ENCODE measurements around the gene RPS5. TPM values are rescaled to one million over a fixed set of nuclear protein-coding genes. Genes with fewer than 3 reads are reported as not detected.

Gene RPS5
- total and polyA plus RNA-seq, 4 donors: 609 to 1,636 (median 1,064) TPM

- H3K27ac ChIP-seq (ENCODE audit: low read depth in 1 of 2, low read length in 2 of 2): peak overlapping the region in 1 of 2 donors; percentile 91
- intact Hi-C loops (cut with DNase I): loop anchor here in 1 of 2 donors (1.0 to 2.0 kb wide), 2 partner anchors 17 to 53 kb away; partner anchors contain the start of gene ZSCAN22
Observed at GRCh38 chr19:58380037-58380661, 6.9 kb upstream of the RPS5 start.

GRCh38 chr19:58380662-58381459 is 6.2 kb upstream of the RPS5 start, which contains the start of gene ZNF837:
Gene ZNF837, minus strand, starts transcription at chr19:58381030. Its CDS starts 11,698 bp downstream, at chr19:58369332.
- Histone ChIP-seq H3K4me1 (ENCODE audit: control insufficient read depth in 1 of 2, insufficient read depth in 2 of 2, low read length in 2 of 2) (peaks cover 0 to 3% of the 10 kb centered on the region in 2 donors), H3K36me3 (ENCODE audit: control insufficient read depth in 1 of 2, insufficient read depth in 2 of 2, low read length in 1 of 2) (no peaks in the 10 kb centered on the region), H3K9me3 (ENCODE audit: control insufficient read depth, low read length) (no peaks in the 10 kb centered on the region), H3K27me3 (ENCODE audit: control insufficient read depth in 1 of 2, insufficient read depth in 2 of 2, low read length in 1 of 2) (no peaks in the 10 kb centered on the region), H3K27ac (ENCODE audit: low read depth in 1 of 2, low read length in 2 of 2) (peak within 1 kb of the TSS in 1 of 2 donors; percentile 91), H3K4me3 (ENCODE audit: low read length in 2 of 2) (peak within 1 kb of the TSS; percentile 44 to 45)
- DNase-seq (peak; percentile 99 to 100), ATAC-seq (ENCODE audit: low FRiP score) (peak; percentile 98)
- intact Hi-C loops (cut with DNase I): loop anchor here in 1 of 2 donors (1.0 to 2.0 kb wide), 2 partner anchors 18 to 54 kb away; partner anchors contain the start of gene ZSCAN22
- WGBS, 2 donors: 0% methylated on average over 78 to 83 of the region's 83 CpGs

More at GRCh38 chr19:58380037-58380661, 6.9 kb upstream of the RPS5 start:
- 4 to 5% methylated on average over 21 to 24 of the region's 24 CpGs for WGBS, 2 donors
- no peaks in the 10 kb centered on the region for H3K9me3 ChIP-seq (ENCODE audit: control insufficient read depth, low read length)
- peak overlapping the region in 1 of 2 donors; percentile 19 for H3K4me3 ChIP-seq (ENCODE audit: low read length in 2 of 2)
- ATAC-seq (ENCODE audit: low FRiP score) (no peak), DNase-seq (no peak)
- H3K4me1 ChIP-seq (ENCODE audit: control insufficient read depth in 1 of 2, insufficient read depth in 2 of 2, low read length in 2 of 2): peaks cover 0 to 3% of the 10 kb centered on the region in 2 donors
- no peaks in the 10 kb centered on the region for H3K36me3 ChIP-seq (ENCODE audit: control insufficient read depth in 1 of 2, insufficient read depth in 2 of 2, low read length in 1 of 2)
- no peaks in the 10 kb centered on the region for H3K27me3 ChIP-seq (ENCODE audit: control insufficient read depth in 1 of 2, insufficient read depth in 2 of 2, low read length in 1 of 2)

- intact Hi-C loops (cut with DNase I): loop anchor here in 1 of 2 donors (2.0 kb wide), 1 partner anchor 55 kb away; the partner anchor contains the start of gene ZSCAN22
- Histone ChIP-seq H3K9me3 (ENCODE audit: control insufficient read depth, low read length) (no peaks in the 10 kb centered on the region), H3K4me1 (ENCODE audit: control insufficient read depth in 1 of 2, insufficient read depth in 2 of 2, low read length in 2 of 2) (peaks cover 0 to 3% of the 10 kb centered on the region in 2 donors), H3K4me3 (ENCODE audit: low read length in 2 of 2) (peak overlapping the region; percentile 6 to 34), H3K36me3 (ENCODE audit: control insufficient read depth in 1 of 2, insufficient read depth in 2 of 2, low read length in 1 of 2) (no peaks in the 10 kb centered on the region), H3K27ac (ENCODE audit: low read depth in 1 of 2, low read length in 2 of 2) (peak overlapping the region in 1 of 2 donors; percentile 16), H3K27me3 (ENCODE audit: control insufficient read depth in 1 of 2, insufficient read depth in 2 of 2, low read length in 1 of 2) (no peaks in the 10 kb centered on the region)
- no peak for DNase-seq
- WGBS, 2 donors: 31 to 32% methylated on average over 26 of the region's 26 CpGs
- ATAC-seq (ENCODE audit: low FRiP score): no peak
Observed at GRCh38 chr19:58381460-58382212, 5.4 kb upstream of the RPS5 start.

GRCh38 chr19:58382997-58383603 is 4.0 kb upstream of the RPS5 start:
- Histone ChIP-seq H3K9me3 (ENCODE audit: control insufficient read depth, low read length) (no peaks in the 10 kb centered on the region), H3K27me3 (ENCODE audit: control insufficient read depth in 1 of 2, insufficient read depth in 2 of 2, low read length in 1 of 2) (no peaks in the 10 kb centered on the region), H3K4me3 (ENCODE audit: low read length in 2 of 2) (no peak overlapping the region), H3K27ac (ENCODE audit: low read depth in 1 of 2, low read length in 2 of 2) (no peak overlapping the region), H3K36me3 (ENCODE audit: control insufficient read depth in 1 of 2, insufficient read depth in 2 of 2, low read length in 1 of 2) (no peaks in the 10 kb centered on the region), H3K4me1 (ENCODE audit: control insufficient read depth in 1 of 2, insufficient read depth in 2 of 2, low read length in 2 of 2) (peaks cover 0 to 3% of the 10 kb centered on the region in 2 donors)
- ATAC-seq (ENCODE audit: low FRiP score) (no peak), DNase-seq (no peak)
- intact Hi-C loops (cut with DNase I): no loop called here
- WGBS, 2 donors: 92 to 93% methylated on average over 6 of the region's 6 CpGs

- H3K9me3 ChIP-seq (ENCODE audit: control insufficient read depth, low read length): no peaks in the 10 kb centered on the region
- H3K4me1 ChIP-seq (ENCODE audit: control insufficient read depth in 1 of 2, insufficient read depth in 2 of 2, low read length in 2 of 2): peaks cover 0 to 3% of the 10 kb centered on the region in 2 donors
Observed at GRCh38 chr19:58385313-58385890, 1.7 kb upstream of the RPS5 start.

GRCh38 chr19:58385891-58386575 is 1.0 kb upstream of the RPS5 start:
- WGBS, 2 donors: 8 to 10% methylated on average over 36 of the region's 36 CpGs
- peak; percentile 3 for ATAC-seq (ENCODE audit: low FRiP score)
- peak overlapping the region; percentile 32 to 78 for H3K4me3 ChIP-seq (ENCODE audit: low read length in 2 of 2)
- no peaks in the 10 kb centered on the region for H3K36me3 ChIP-seq (ENCODE audit: control insufficient read depth in 1 of 2, insufficient read depth in 2 of 2, low read length in 1 of 2)
- DNase-seq: peak; percentile 54 to 81
- H3K27me3 ChIP-seq (ENCODE audit: control insufficient read depth in 1 of 2, insufficient read depth in 2 of 2, low read length in 1 of 2): no peaks in the 10 kb centered on the region
- H3K9me3 ChIP-seq (ENCODE audit: control insufficient read depth, low read length): no peaks in the 10 kb centered on the region
- peaks cover 0 to 3% of the 10 kb centered on the region in 2 donors for H3K4me1 ChIP-seq (ENCODE audit: control insufficient read depth in 1 of 2, insufficient read depth in 2 of 2, low read length in 2 of 2)
- H3K27ac ChIP-seq (ENCODE audit: low read depth in 1 of 2, low read length in 2 of 2): peak overlapping the region; percentile 62 to 93
- intact Hi-C loops (cut with DNase I): no loop called here

More at GRCh38 chr19:58385313-58385890, 1.7 kb upstream of the RPS5 start:
- WGBS, 2 donors: 83 to 84% methylated on average over 9 of the region's 9 CpGs
- Histone ChIP-seq H3K27me3 (ENCODE audit: control insufficient read depth in 1 of 2, insufficient read depth in 2 of 2, low read length in 1 of 2) (no peaks in the 10 kb centered on the region), H3K27ac (ENCODE audit: low read depth in 1 of 2, low read length in 2 of 2) (peak overlapping the region in 1 of 2 donors; percentile 93), H3K36me3 (ENCODE audit: control insufficient read depth in 1 of 2, insufficient read depth in 2 of 2, low read length in 1 of 2) (no peaks in the 10 kb centered on the region), H3K4me3 (ENCODE audit: low read length in 2 of 2) (no peak overlapping the region)
- DNase-seq (no peak), ATAC-seq (ENCODE audit: low FRiP score) (no peak)
- intact Hi-C loops (cut with DNase I): no loop called here

GRCh38 chr19:58387338-58388174 is 487 bp downstream of the RPS5 start:
- DNase-seq (no peak), ATAC-seq (ENCODE audit: low FRiP score) (no peak)
- Histone ChIP-seq H3K9me3 (ENCODE audit: control insufficient read depth, low read length) (no peaks in the 10 kb centered on the region), H3K27me3 (ENCODE audit: control insufficient read depth in 1 of 2, insufficient read depth in 2 of 2, low read length in 1 of 2) (no peaks in the 10 kb centered on the region), H3K27ac (ENCODE audit: low read depth in 1 of 2, low read length in 2 of 2) (no peak overlapping the region), H3K4me1 (ENCODE audit: control insufficient read depth in 1 of 2, insufficient read depth in 2 of 2, low read length in 2 of 2) (no peaks in the 10 kb centered on the region), H3K4me3 (ENCODE audit: low read length in 2 of 2) (peak overlapping the region; percentile 87 to 90), H3K36me3 (ENCODE audit: control insufficient read depth in 1 of 2, insufficient read depth in 2 of 2, low read length in 1 of 2) (no peaks in the 10 kb centered on the region)
- intact Hi-C loops (cut with DNase I): no loop called here
- WGBS, 2 donors: 8 to 9% methylated on average over 39 of the region's 39 CpGs
